Spleen (tissue), 11 donors: ENCODE data around the gene CNPY4. TPM values are rescaled to one million over a fixed set of nuclear protein-coding genes. Genes with fewer than 3 reads are reported as not detected.
A peak's percentile ranks its signal among the peaks of the same experiment; 100 is the strongest.

Experiments used
- DNase-seq: peaks from one replicate; pipeline ENCODE4 v3.0.0-alpha.2; 2020
- H3K27ac ChIP-seq, 8 donors: fragments of 200-600 bp; sonication (generic) in 7 of 8; 1 replicate in 4 of 8; 2 replicates in 4 of 8; pipeline versions ENCODE4 v1.5.0 to v1.8.0; 2016 to 2021; ENCODE audit warnings: inconsistent platforms in 4 of 8, mild to moderate bottlenecking in 4 of 8, moderate library complexity in 1 of 8
- H3K27me3 ChIP-seq, 7 donors: fragments of 200-600 bp; sonication (generic) in 6 of 7; replicated peaks in 1 of 7; 1 replicate in 4 of 7; 2 replicates in 3 of 7; pipeline versions ENCODE4 v1.5.0 to v1.8.0; 2016 to 2021; ENCODE audit warnings: inconsistent platforms in 3 of 7, mild to moderate bottlenecking in 1 of 7
- H3K36me3 ChIP-seq, 6 donors: fragments of 200-600 bp; sonication (generic) in 5 of 6; 1 replicate in 4 of 6; 2 replicates in 2 of 6; pipeline versions ENCODE4 v1.5.0 to v1.8.0; 2016 to 2021; ENCODE audit warnings: inconsistent platforms in 2 of 6
- H3K4me1 ChIP-seq, 6 donors: fragments of 200-600 bp; sonication (generic) in 5 of 6; 1 replicate in 3 of 6; 2 replicates in 3 of 6; pipeline versions ENCODE4 v1.5.0 to v1.8.0; 2016 to 2021; ENCODE audit warnings: inconsistent platforms in 3 of 6
- H3K4me3 ChIP-seq, 8 donors: fragments of 200-600 bp; sonication (generic) in 7 of 8; 1 replicate in 4 of 8; 2 replicates in 4 of 8; pipeline versions ENCODE4 v1.5.0 to v1.8.0; 2016 to 2021; ENCODE audit warnings: inconsistent platforms in 4 of 8, mild to moderate bottlenecking in 4 of 8, moderate library complexity in 2 of 8
- H3K9me3 ChIP-seq, 8 donors: fragments of 200-600 bp; sonication (generic) in 7 of 8; 1 replicate in 4 of 8; 2 replicates in 4 of 8; pipeline versions ENCODE4 v1.5.0 to v1.8.0; 2016 to 2021; ENCODE audit warnings: inconsistent platforms in 4 of 8
- POLR2A ChIP-seq, 3 donors: fragments of 450-650 bp; IDR thresholded peaks; one replicate each; pipeline ENCODE4 v1.5.1; 2017; ENCODE audit warnings: antibody characterized with exemption in 3 of 3, mild to moderate bottlenecking in 1 of 3
- POLR2AphosphoS5 ChIP-seq, 3 donors: sonication (generic); formaldehyde crosslinking; IDR thresholded peaks; one replicate each; pipeline ENCODE4 v1.5.1; 2017; ENCODE audit warnings: antibody characterized with exemption in 3 of 3
- WGBS, 5 donors: extraction: QIAGEN DNeasy Blood & Tissue Kit in 3 of 5; methylation state at CpG; one replicate each; pipeline versions ENCODE4 v1.1.5 to v1.1.7; 2013 to 2018; 5-methylcytosine and 5-hydroxymethylcytosine counted together
- intact Hi-C: fragments of 100-400 bp; cut with DNase I; formaldehyde crosslinking; loops from one replicate; pipeline ENCODE4 v1.15.0; 2023; ENCODE audit warnings: low total_unique reads
- polyA plus RNA-seq, 3 donors: library from polyadenylated mRNA; stranded (reverse); fragments of 200-250 nt; gene quantifications; one replicate each; pipeline ENCODE4 v1.2.1, GENCODE V29; 2013
- total RNA-seq, 7 donors: library from RNA; depleted of rRNA in 3 of 7; stranded (reverse); fragments of >200 nt in 3 of 7; fragmentation: NEBNext Ultra II Directional in 4 of 7; extraction: Animal tissue kit (Norgen Biotek cat#: 25700) in 4 of 7; gene quantifications; one replicate each; pipeline versions ENCODE4 v1.1.0 to v1.2.1, GENCODE V29; 2016 to 2021
- TF ChIP-seq, protein P1 (sequence below), 11 experiments: fragments of 200-600 bp in 7 of 11; fragments of 450-650 bp in 4 of 11; sonication (generic) in 4 of 11; IDR thresholded peaks in 8 of 11; conservative IDR thresholded peaks in 3 of 11; 1 replicate in 7 of 11; 2 replicates in 4 of 11; pipeline versions ENCODE4 v1.4.0 to v1.8.0; 2016 to 2021; ENCODE audit warnings: antibody characterized with exemption in 11 of 11, inconsistent platforms in 4 of 11, mild to moderate bottlenecking in 1 of 11
- donor health status: healthy with polysubstance abuse.
- donor health status: DM: no; HTN: no; CAD: no; lungs with moderate emphysema.
- donor health status: DM: no; HTN: no; CAD: no.
- donor health status: Bipolar disorder and iron deficiency.
- donor health status: healthy.
- donor health status: DM: no; HTN: no; CAD: no.
- donor health status: DM: yes; HTN: yes; CAD: no.

The CNPY4 gene
- total and polyA plus RNA-seq, 10 donors, result 9.7 to 19.7 (median 13.8) TPM

DNA sequence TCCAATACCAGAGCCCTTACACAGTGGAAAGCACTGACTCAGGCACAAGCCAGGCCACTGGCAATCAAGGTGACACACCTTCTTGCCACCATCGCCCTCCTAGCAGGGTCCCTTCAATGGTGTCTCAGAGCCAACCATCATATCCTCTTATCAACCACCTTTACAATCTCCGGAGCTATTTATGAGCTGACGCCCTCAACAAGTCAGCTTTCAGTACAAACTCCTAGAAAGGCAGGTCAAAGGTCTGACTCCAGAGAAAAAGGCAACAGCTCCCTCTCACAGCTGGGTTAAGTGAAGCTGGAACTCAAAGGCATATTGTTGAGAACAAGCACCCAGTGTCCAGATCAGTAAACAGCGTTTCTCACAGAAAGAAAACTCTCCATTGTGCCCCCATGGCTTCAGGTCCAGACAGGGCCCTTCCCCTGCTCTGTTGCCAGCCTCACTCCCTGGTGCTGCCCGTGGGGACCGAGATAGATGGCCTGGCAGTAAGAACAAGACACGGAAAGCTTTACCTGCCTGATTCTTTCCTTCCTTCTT lies 40.3 kb upstream of the CNPY4 start:
- 81 to 91% (median 89%) methylated on average over 7 of the region's 7 CpGs for WGBS, 5 donors
- TF ChIP-seq, protein P1, sequence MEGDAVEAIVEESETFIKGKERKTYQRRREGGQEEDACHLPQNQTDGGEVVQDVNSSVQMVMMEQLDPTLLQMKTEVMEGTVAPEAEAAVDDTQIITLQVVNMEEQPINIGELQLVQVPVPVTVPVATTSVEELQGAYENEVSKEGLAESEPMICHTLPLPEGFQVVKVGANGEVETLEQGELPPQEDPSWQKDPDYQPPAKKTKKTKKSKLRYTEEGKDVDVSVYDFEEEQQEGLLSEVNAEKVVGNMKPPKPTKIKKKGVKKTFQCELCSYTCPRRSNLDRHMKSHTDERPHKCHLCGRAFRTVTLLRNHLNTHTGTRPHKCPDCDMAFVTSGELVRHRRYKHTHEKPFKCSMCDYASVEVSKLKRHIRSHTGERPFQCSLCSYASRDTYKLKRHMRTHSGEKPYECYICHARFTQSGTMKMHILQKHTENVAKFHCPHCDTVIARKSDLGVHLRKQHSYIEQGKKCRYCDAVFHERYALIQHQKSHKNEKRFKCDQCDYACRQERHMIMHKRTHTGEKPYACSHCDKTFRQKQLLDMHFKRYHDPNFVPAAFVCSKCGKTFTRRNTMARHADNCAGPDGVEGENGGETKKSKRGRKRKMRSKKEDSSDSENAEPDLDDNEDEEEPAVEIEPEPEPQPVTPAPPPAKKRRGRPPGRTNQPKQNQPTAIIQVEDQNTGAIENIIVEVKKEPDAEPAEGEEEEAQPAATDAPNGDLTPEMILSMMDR (IDR thresholded peaks at IDR 0.05 in 8 of 11, conservative IDR thresholded peaks at IDR 0.05 in 3 of 11), result no peak
- TF ChIP-seq POLR2A (IDR thresholded peaks at IDR 0.05) (no peak), POLR2AphosphoS5 (IDR thresholded peaks at IDR 0.05) (no peak)
- Histone ChIP-seq H3K4me1 (peaks cover 21 to 46% (median 36%) of the 10 kb centered on the region in 6 donors), H3K36me3 (peaks cover 6 to 62% (median 47%) of the 10 kb centered on the region in 6 donors), H3K4me3 (no peak overlapping the region), H3K27me3 (no peaks in the 10 kb centered on the region), H3K9me3 (no peaks in the 10 kb centered on the region), H3K27ac (no peak overlapping the region)
- no peak for DNase-seq
- intact Hi-C loops, result loop anchor here (10.0 kb wide), 1 partner anchor 94 kb away; no protein-coding TSS in a partner anchor

DNA sequence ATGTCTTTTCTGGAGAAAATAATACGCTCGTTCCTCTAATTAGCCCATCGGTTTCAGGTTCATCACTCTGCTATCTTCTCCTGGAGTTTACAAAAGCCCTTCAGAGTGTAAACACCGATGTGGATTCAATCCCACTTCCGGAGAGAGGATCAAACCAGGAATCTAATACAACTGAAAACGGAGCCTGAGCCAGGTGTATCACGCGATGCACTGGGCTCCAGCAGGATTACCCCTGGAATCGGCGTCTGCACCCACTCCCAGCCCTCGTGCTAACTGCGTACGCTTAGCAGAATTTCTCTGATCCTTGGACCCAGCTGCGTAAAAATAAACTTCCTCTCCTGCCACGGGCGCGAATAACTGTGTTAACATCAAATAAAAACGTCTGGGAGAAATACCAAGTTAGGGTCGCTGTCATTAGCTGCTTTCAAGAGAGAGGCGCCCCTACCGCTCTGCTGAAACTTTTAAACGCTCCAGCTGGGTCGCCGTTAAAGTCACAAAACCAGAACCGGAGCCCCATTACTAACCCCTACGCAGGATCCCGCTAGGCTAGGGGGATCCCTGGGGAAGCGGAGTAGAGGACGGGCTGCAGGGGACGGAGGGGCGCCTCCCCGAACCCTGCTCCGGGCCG lies 38.4 kb upstream of the CNPY4 start:
- Histone ChIP-seq H3K27ac (peak overlapping the region; percentile 75 to 92 (median 88)), H3K27me3 (no peaks in the 10 kb centered on the region), H3K4me3 (peak overlapping the region; percentile 91 to 100 (median 97)), H3K9me3 (no peaks in the 10 kb centered on the region), H3K4me1 (peaks cover 21 to 49% (median 36%) of the 10 kb centered on the region in 6 donors), H3K36me3 (peaks cover 0 to 43% (median 28%) of the 10 kb centered on the region in 6 donors)
- intact Hi-C loops, result loop anchor here (5.0 kb wide), 1 partner anchor 46 kb away; the partner anchor contains the start of gene MBLAC1
- peak; percentile 76 for DNase-seq
- WGBS, 5 donors, result 1 to 4% (median 2%) methylated on average over 24 to 34 of the region's 34 CpGs
- no peak for TF ChIP-seq POLR2AphosphoS5 (IDR thresholded peaks at IDR 0.05)
- TF ChIP-seq, protein P1 (IDR thresholded peaks at IDR 0.05 in 8 of 11, conservative IDR thresholded peaks at IDR 0.05 in 3 of 11), result no peak
- no peak for TF ChIP-seq POLR2A (IDR thresholded peaks at IDR 0.05)

DNA sequence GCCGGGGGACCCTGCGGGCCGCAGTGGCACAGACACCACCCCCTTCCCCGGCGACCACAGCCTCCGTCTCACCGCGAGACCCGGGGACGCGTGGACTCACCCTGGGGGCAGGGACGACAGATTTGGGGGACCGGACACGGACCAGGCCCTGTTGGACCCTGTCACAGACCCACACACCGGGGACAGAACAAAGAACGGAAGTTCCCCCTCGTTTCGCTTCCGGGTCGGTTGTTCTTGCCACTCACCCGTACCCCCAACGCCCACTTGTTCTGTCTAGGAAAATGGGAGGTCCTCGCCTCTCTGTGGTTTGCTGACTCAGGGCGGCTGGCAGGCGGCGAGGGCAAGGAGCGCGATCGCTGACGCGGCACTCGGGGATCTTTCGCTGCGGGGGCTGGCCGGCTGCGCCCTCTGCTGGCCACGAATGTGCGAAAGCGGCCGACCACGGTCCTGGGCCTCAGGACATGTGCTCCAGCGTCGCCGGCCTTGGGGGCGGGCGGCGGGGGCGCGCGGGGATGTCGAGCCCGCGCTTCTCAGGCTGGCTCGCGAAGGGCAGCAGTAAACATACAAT lies 37.8 kb upstream of the CNPY4 start, which contains the start of gene ZNF3:
ZNF3 (minus strand) TSS at position 189 of the 568 bp plus-strand sequence. CDS start 4,366 bp downstream, outside the sequence.
- Histone ChIP-seq H3K4me3 (peak within 1 kb of the TSS; percentile 91 to 100 (median 97)), H3K36me3 (peaks cover 0 to 37% (median 22%) of the 10 kb centered on the region in 6 donors), H3K9me3 (no peaks in the 10 kb centered on the region), H3K4me1 (peaks cover 21 to 53% (median 36%) of the 10 kb centered on the region in 6 donors), H3K27me3 (no peaks in the 10 kb centered on the region), H3K27ac (peak within 1 kb of the TSS; percentile 75 to 92 (median 88))
- intact Hi-C loops, result loop anchor here (5.0 kb wide), 1 partner anchor 46 kb away; the partner anchor contains the start of gene MBLAC1
- 0 to 1% (median 1%) methylated on average over 30 to 55 of the region's 55 CpGs for WGBS, 5 donors
- DNase-seq, result peak; percentile 99
- TF ChIP-seq, protein P1 (IDR thresholded peaks at IDR 0.05 in 8 of 11, conservative IDR thresholded peaks at IDR 0.05 in 3 of 11), result peak; percentile 94 to 99 (median 96)
- TF ChIP-seq POLR2A (IDR thresholded peaks at IDR 0.05) (peak in 1 of 3 donors; percentile 60), POLR2AphosphoS5 (IDR thresholded peaks at IDR 0.05) (peak; percentile 94 to 98 (median 95))
